ENCODE data around the gene UBE2E1.
"Not testable (repeated sequence)": the region's sequence is repeated elsewhere in the genome, so short reads cannot be mapped to it uniquely, and the experiment has no call there.

The UBE2E1 gene

GRCh38 chr3:23840521-23840920 is 34.8 kb downstream of the UBE2E1 start:
- no peaks in the 10 kb centered on the region for H3K9me2 ChIP-seq (replicated peaks; ENCODE audit: low read depth, low read length)
- no peak overlapping the region for H3K4me2 ChIP-seq (ENCODE audit: low read depth, low read length, poor library complexity, severe bottlenecking)
- H3K27me3 ChIP-seq (ENCODE audit: insufficient read depth, low read length, poor library complexity, severe bottlenecking), result no peaks in the 10 kb centered on the region
- H4K20me1 ChIP-seq (ENCODE audit: insufficient read depth, low read length, poor library complexity, severe bottlenecking), result peaks cover 95% of the 10 kb centered on the region
- peaks cover 40% of the 10 kb centered on the region for H3K4me1 ChIP-seq (ENCODE audit: insufficient read depth, low read length, poor library complexity, severe bottlenecking)
- 0 out of 2 replicates have a peak, but pooled peaks cover 5% of the 10 kb centered on the region for H3F3A ChIP-seq (ENCODE audit: low read depth)
- H3K79me2 ChIP-seq (ENCODE audit: insufficient read depth, low read length), result peaks cover 95% of the 10 kb centered on the region
- peaks cover 6% of the 10 kb centered on the region; the same call in 1 of the 2 replicates for H3K36me3 ChIP-seq (ENCODE audit: insufficient read depth, low read length)
- H3K9me3 ChIP-seq (ENCODE audit: insufficient read depth, low read depth, low read length), result no peaks in the 10 kb centered on the region
- TF ChIP-seq, protein P1, sequence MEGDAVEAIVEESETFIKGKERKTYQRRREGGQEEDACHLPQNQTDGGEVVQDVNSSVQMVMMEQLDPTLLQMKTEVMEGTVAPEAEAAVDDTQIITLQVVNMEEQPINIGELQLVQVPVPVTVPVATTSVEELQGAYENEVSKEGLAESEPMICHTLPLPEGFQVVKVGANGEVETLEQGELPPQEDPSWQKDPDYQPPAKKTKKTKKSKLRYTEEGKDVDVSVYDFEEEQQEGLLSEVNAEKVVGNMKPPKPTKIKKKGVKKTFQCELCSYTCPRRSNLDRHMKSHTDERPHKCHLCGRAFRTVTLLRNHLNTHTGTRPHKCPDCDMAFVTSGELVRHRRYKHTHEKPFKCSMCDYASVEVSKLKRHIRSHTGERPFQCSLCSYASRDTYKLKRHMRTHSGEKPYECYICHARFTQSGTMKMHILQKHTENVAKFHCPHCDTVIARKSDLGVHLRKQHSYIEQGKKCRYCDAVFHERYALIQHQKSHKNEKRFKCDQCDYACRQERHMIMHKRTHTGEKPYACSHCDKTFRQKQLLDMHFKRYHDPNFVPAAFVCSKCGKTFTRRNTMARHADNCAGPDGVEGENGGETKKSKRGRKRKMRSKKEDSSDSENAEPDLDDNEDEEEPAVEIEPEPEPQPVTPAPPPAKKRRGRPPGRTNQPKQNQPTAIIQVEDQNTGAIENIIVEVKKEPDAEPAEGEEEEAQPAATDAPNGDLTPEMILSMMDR (conservative IDR thresholded peaks at IDR 0.05; ENCODE audit: low read length), result no peak
- no peak for TF ChIP-seq EZH2phosphoT487 (IDR thresholded peaks at IDR 0.05; ENCODE audit: borderline replicate concordance)
- H3K4me3 ChIP-seq (ENCODE audit: low read length, poor library complexity, severe bottlenecking), result no peak overlapping the region
- no peak overlapping the region for H2AFZ ChIP-seq (ENCODE audit: low read length)
- no peak overlapping the region for H3K9ac ChIP-seq (ENCODE audit: low read depth, low read length, poor library complexity, severe bottlenecking)

DNA sequence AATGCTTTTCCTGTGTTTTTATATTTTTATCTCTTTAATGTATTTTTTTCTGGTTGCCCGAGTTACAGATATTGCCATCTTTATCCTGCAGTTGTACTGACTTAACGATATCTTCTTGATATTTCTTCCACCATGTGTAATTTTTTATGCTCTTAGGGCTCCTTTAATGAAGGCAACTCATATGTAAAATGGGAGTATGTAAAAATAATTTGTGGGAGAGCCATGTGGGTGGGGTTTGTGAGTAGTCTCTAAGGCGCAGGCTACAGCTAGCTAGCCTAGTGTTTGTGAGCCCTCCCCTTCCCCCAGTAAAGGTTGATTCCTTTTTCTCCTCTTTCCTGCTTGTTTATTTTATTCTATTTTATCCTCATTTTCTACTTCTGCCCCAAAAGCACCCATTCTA is 38.1 kb downstream of the UBE2E1 start:
- H3K79me2 ChIP-seq (ENCODE audit: insufficient read depth, low read length), result peaks cover 100% of the 10 kb centered on the region
- no peaks in the 10 kb centered on the region for H3K9me3 ChIP-seq (ENCODE audit: insufficient read depth, low read depth, low read length)
- no peaks in the 10 kb centered on the region for H3K9me2 ChIP-seq (replicated peaks; ENCODE audit: low read depth, low read length)
- H3K4me2 ChIP-seq (ENCODE audit: low read depth, low read length, poor library complexity, severe bottlenecking), result no peak overlapping the region
- TF ChIP-seq EZH2phosphoT487 (IDR thresholded peaks at IDR 0.05; ENCODE audit: borderline replicate concordance), result no peak
- TF ChIP-seq, protein P1 (conservative IDR thresholded peaks at IDR 0.05; ENCODE audit: low read length), result no peak
- H3F3A ChIP-seq (ENCODE audit: low read depth), result no peaks in the 10 kb centered on the region
- H3K9ac ChIP-seq (ENCODE audit: low read depth, low read length, poor library complexity, severe bottlenecking), result no peak overlapping the region
- H3K4me3 ChIP-seq (ENCODE audit: low read length, poor library complexity, severe bottlenecking), result no peak overlapping the region
- H3K27me3 ChIP-seq (ENCODE audit: insufficient read depth, low read length, poor library complexity, severe bottlenecking), result no peaks in the 10 kb centered on the region
- no peak overlapping the region for H2AFZ ChIP-seq (ENCODE audit: low read length)
- peaks cover 93% of the 10 kb centered on the region for H4K20me1 ChIP-seq (ENCODE audit: insufficient read depth, low read length, poor library complexity, severe bottlenecking)
- H3K4me1 ChIP-seq (ENCODE audit: insufficient read depth, low read length, poor library complexity, severe bottlenecking), result peaks cover 18% of the 10 kb centered on the region
- peaks cover 6% of the 10 kb centered on the region; the same call in 1 of the 2 replicates for H3K36me3 ChIP-seq (ENCODE audit: insufficient read depth, low read length)

DNA sequence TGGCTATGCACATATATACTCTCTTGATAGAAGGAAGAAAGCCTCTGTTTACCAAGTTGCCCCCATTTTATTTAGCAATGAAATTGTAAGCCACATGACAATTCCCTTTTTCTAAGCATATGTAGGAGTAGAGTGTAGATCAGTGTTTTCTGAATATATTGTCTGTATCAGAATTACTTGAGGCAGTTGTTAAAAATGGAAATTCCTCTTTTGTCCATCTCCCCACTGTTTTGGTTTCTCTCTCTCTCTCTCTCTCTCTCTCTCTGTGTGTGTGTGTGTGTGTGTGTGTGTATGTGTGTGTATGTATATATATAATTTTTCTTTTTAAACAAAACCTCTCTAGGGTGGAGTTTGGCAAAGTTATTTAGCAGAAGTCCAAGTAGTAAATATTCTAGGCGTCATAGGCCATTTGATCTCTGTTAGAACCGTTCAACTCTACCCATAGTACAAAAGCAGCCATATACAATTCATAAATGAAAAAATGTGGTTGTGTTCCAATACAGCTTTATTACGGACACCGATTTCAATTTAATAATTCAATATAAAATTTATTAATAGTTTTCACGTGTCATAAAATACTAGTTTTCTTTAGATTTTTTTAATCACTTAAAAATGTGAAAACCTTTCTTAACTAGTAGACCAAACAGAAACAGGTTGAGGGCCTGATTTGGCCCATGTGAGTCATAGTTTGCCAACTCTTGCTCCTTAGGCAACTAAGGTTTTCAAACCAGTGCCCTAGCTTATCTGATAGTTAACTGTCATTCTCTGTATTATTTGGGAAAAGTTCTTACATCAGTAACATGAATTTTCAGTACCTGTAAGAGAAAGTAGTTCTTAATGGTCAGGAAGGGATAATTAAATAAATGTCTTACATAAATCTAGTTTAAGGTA is 39.8 kb downstream of the UBE2E1 start:
- H4K20me1 ChIP-seq (ENCODE audit: insufficient read depth, low read length, poor library complexity, severe bottlenecking), result peaks cover 95% of the 10 kb centered on the region
- TF ChIP-seq, protein P1 (conservative IDR thresholded peaks at IDR 0.05; ENCODE audit: low read length), result no peak
- TF ChIP-seq EZH2phosphoT487 (IDR thresholded peaks at IDR 0.05; ENCODE audit: borderline replicate concordance), result no peak
- no peaks in the 10 kb centered on the region for H3K9me3 ChIP-seq (ENCODE audit: insufficient read depth, low read depth, low read length)
- peaks cover 6% of the 10 kb centered on the region; the same call in 1 of the 2 replicates for H3K36me3 ChIP-seq (ENCODE audit: insufficient read depth, low read length)
- peaks cover 100% of the 10 kb centered on the region for H3K79me2 ChIP-seq (ENCODE audit: insufficient read depth, low read length)
- no peak overlapping the region for H2AFZ ChIP-seq (ENCODE audit: low read length)
- no peaks in the 10 kb centered on the region for H3K27me3 ChIP-seq (ENCODE audit: insufficient read depth, low read length, poor library complexity, severe bottlenecking)
- no peak overlapping the region for H3K9ac ChIP-seq (ENCODE audit: low read depth, low read length, poor library complexity, severe bottlenecking)
- no peaks in the 10 kb centered on the region for H3K9me2 ChIP-seq (replicated peaks; ENCODE audit: low read depth, low read length)
- H3K4me3 ChIP-seq (ENCODE audit: low read length, poor library complexity, severe bottlenecking), result no peak overlapping the region
- H3K4me1 ChIP-seq (ENCODE audit: insufficient read depth, low read length, poor library complexity, severe bottlenecking), result peaks cover 13% of the 10 kb centered on the region
- no peaks in the 10 kb centered on the region for H3F3A ChIP-seq (ENCODE audit: low read depth)
- no peak overlapping the region for H3K4me2 ChIP-seq (ENCODE audit: low read depth, low read length, poor library complexity, severe bottlenecking)

GRCh38 chr3:23849462-23849861 is 43.7 kb downstream of the UBE2E1 start:
- not testable (repeated sequence) for H3K27me3 ChIP-seq (ENCODE audit: insufficient read depth, low read length, poor library complexity, severe bottlenecking); H3K9me2 ChIP-seq (replicated peaks; ENCODE audit: low read depth, low read length); H3K4me3 ChIP-seq (ENCODE audit: low read length, poor library complexity, severe bottlenecking); H3K9ac ChIP-seq (ENCODE audit: low read depth, low read length, poor library complexity, severe bottlenecking); H2AFZ ChIP-seq (ENCODE audit: low read length); H3K4me1 ChIP-seq (ENCODE audit: insufficient read depth, low read length, poor library complexity, severe bottlenecking); H3F3A ChIP-seq (ENCODE audit: low read depth); H3K9me3 ChIP-seq (ENCODE audit: insufficient read depth, low read depth, low read length); H3K4me2 ChIP-seq (ENCODE audit: low read depth, low read length, poor library complexity, severe bottlenecking)
- H4K20me1 ChIP-seq (ENCODE audit: insufficient read depth, low read length, poor library complexity, severe bottlenecking), result peaks cover 78% of the 10 kb centered on the region
- H3K36me3 ChIP-seq (ENCODE audit: insufficient read depth, low read length), result peaks cover 14% of the 10 kb centered on the region; the same call in 1 of the 2 replicates
- H3K79me2 ChIP-seq (ENCODE audit: insufficient read depth, low read length), result peaks cover 99% of the 10 kb centered on the region
